H9 (cell line): ENCODE measurements around the gene LRIG1. TPM values are rescaled to one million over a fixed set of nuclear protein-coding genes. Genes with fewer than 3 reads are reported as not detected.

Source experiments
- DNase-seq: peaks from one replicate; pipeline ENCODE4 v3.0.0-alpha.2; 2017
- H2AFZ ChIP-seq: one replicate; pipeline ENCODE4 v1.6.1; 2013; ENCODE audit warnings: mild to moderate bottlenecking, low read length, control low read depth, moderate library complexity
- H2AK5ac ChIP-seq: 2 replicates; pipeline ENCODE4 v1.6.1; 2013; ENCODE audit warnings: low read length, control low read depth, mixed read lengths; ENCODE audit not compliant: insufficient read length
- H2BK120ac ChIP-seq: one replicate; pipeline ENCODE4 v1.6.1; 2013; ENCODE audit warnings: low read depth, mild to moderate bottlenecking, low read length, control low read depth, inconsistent platforms; ENCODE audit not compliant: poor library complexity, severe bottlenecking
- H2BK12ac ChIP-seq: 2 replicates; pipeline ENCODE4 v1.6.1; 2013; ENCODE audit warnings: low read length, control low read depth, mixed read lengths, low read depth; ENCODE audit not compliant: insufficient read length
- H2BK15ac ChIP-seq: 2 replicates; pipeline ENCODE4 v1.6.1; 2013; ENCODE audit warnings: low read depth, low read length, control low read depth
- H2BK20ac ChIP-seq: one replicate; pipeline ENCODE4 v1.6.1; 2013; ENCODE audit warnings: low read depth, mild to moderate bottlenecking, low read length, control low read depth, inconsistent platforms; ENCODE audit not compliant: poor library complexity, severe bottlenecking
- H2BK5ac ChIP-seq: 2 replicates; pipeline ENCODE4 v1.6.1; 2013; ENCODE audit warnings: low read length, control low read depth, mixed read lengths; ENCODE audit not compliant: insufficient read length
- H3K14ac ChIP-seq: 2 replicates; pipeline ENCODE4 v1.6.1; 2013; ENCODE audit warnings: low read length, control low read depth; ENCODE audit not compliant: insufficient read depth
- H3K18ac ChIP-seq: 2 replicates; pipeline ENCODE4 v1.6.1; 2013; ENCODE audit warnings: low read depth, mild to moderate bottlenecking, mixed read lengths, low read length, control low read depth; ENCODE audit not compliant: insufficient read length
- H3K23ac ChIP-seq: 2 replicates; pipeline ENCODE4 v1.6.1; 2013; ENCODE audit warnings: low read length, control low read depth, mixed read lengths, low read depth; ENCODE audit not compliant: insufficient read length
- H3K23me2 ChIP-seq: 2 replicates; pipeline ENCODE4 v1.6.1; 2013; ENCODE audit warnings: low read depth, mild to moderate bottlenecking, mixed read lengths, low read length, control low read depth; ENCODE audit not compliant: insufficient read length, poor library complexity, severe bottlenecking
- H3K27ac ChIP-seq: 2 replicates; pipeline ENCODE4 v1.5.1; 2013; ENCODE audit warnings: low read length, control low read depth, mixed read lengths, low read depth; ENCODE audit not compliant: insufficient read length
- H3K27me3 ChIP-seq: 2 replicates; pipeline ENCODE4 v1.6.1; 2013; ENCODE audit warnings: low read length, control low read depth, inconsistent platforms; ENCODE audit not compliant: insufficient read depth
- H3K4ac ChIP-seq: 2 replicates; pipeline ENCODE4 v1.6.1; 2013; ENCODE audit warnings: low read depth, mild to moderate bottlenecking, control low read depth, inconsistent platforms, low read length, moderate library complexity
- H3K4me1 ChIP-seq: 2 replicates; pipeline ENCODE4 v1.6.1; 2013; ENCODE audit warnings: low read length, control low read depth, inconsistent platforms; ENCODE audit not compliant: insufficient read depth
- H3K4me2 ChIP-seq: 2 replicates; pipeline ENCODE4 v1.6.1; 2013; ENCODE audit warnings: low read length, control low read depth, mixed read lengths; ENCODE audit not compliant: insufficient read length, insufficient read depth
- H3K56ac ChIP-seq: 2 replicates; pipeline ENCODE4 v1.6.1; 2013; ENCODE audit warnings: low read depth, mild to moderate bottlenecking, mixed read lengths, low read length, control low read depth; ENCODE audit not compliant: insufficient read length
- H3K79me1 ChIP-seq: 2 replicates; pipeline ENCODE4 v1.6.1; 2013; ENCODE audit warnings: low read depth, mild to moderate bottlenecking, moderate library complexity, low read length, control low read depth, inconsistent platforms; ENCODE audit not compliant: insufficient read depth, poor library complexity, severe bottlenecking
- H3K79me2 ChIP-seq: 2 replicates; pipeline ENCODE4 v1.6.1; 2013; ENCODE audit warnings: low read length, control low read depth, inconsistent platforms; ENCODE audit not compliant: insufficient read depth
- H3K9ac ChIP-seq: 2 replicates; pipeline ENCODE4 v1.6.1; 2013; ENCODE audit warnings: low read length, control low read depth, mixed read lengths; ENCODE audit not compliant: insufficient read length; ENCODE audit errors: extremely low read depth
- H3K9me3 ChIP-seq: one replicate; pipeline ENCODE4 v1.6.1; 2013; ENCODE audit warnings: low read depth, low read length, inconsistent platforms; ENCODE audit not compliant: control insufficient read depth
- H3T11ph ChIP-seq: one replicate; pipeline ENCODE4 v1.6.1; 2013; ENCODE audit warnings: mild to moderate bottlenecking, low read length, control low read depth, inconsistent platforms
- H4K20me1 ChIP-seq: one replicate; pipeline ENCODE4 v1.6.1; 2013; ENCODE audit not compliant: control insufficient read depth, insufficient read length, insufficient read depth
- H4K5ac ChIP-seq: 2 replicates; pipeline ENCODE4 v1.6.1; 2013; ENCODE audit warnings: low read depth, mild to moderate bottlenecking, mixed read lengths, low read length, control low read depth; ENCODE audit not compliant: insufficient read length
- H4K8ac ChIP-seq: replicated peaks from 2 replicates; pipeline ENCODE4 v1.6.1; 2013; ENCODE audit warnings: low read length, control low read depth, mixed read lengths, low read depth; ENCODE audit not compliant: insufficient read length
- H4K91ac ChIP-seq: 2 replicates; pipeline ENCODE4 v1.6.1; 2013; ENCODE audit warnings: low read depth, mild to moderate bottlenecking, moderate library complexity, mixed read lengths, low read length, control low read depth; ENCODE audit not compliant: insufficient read length
- H3K27ac Mint-ChIP-seq, 3 experiments: 2 replicates in 2 of 3; 3 replicates in 1 of 3; pipeline ENCODE4 v1.8.0; 2020 to 2021; ENCODE audit warnings: mixed read lengths in 3 of 3, mild to moderate bottlenecking in 1 of 3, moderate library complexity in 1 of 3
- H3K27me3 Mint-ChIP-seq: 2 replicates; pipeline ENCODE4 v1.8.0; 2021; ENCODE audit warnings: low read depth, mild to moderate bottlenecking, moderate library complexity, mixed read lengths
- H3K36me3 Mint-ChIP-seq, 3 experiments: 2 replicates in 2 of 3; 3 replicates in 1 of 3; pipeline ENCODE4 v1.8.0; 2020 to 2021; ENCODE audit warnings: low read depth in 3 of 3, mixed read lengths in 3 of 3; ENCODE audit not compliant: insufficient read depth in 1 of 3
- H3K4me1 Mint-ChIP-seq, 2 experiments: 2 replicates each; pipeline ENCODE4 v1.8.0; 2020; ENCODE audit warnings: mixed read lengths in 2 of 2
- H3K4me3 Mint-ChIP-seq, 2 experiments: 2 replicates in 1 of 2; 3 replicates in 1 of 2; pipeline ENCODE4 v1.8.0; 2020 to 2021; ENCODE audit warnings: mild to moderate bottlenecking in 2 of 2, mixed read lengths in 2 of 2, moderate library complexity in 1 of 2
- H3K9me3 Mint-ChIP-seq, 2 experiments: 2 replicates in 1 of 2; 3 replicates in 1 of 2; pipeline ENCODE4 v1.8.0; 2020; ENCODE audit warnings: mild to moderate bottlenecking in 2 of 2, mixed read lengths in 2 of 2, moderate library complexity in 1 of 2
- CTCF ChIP-seq: fragments of 200-600 bp; sonication (generic); conservative IDR thresholded peaks from 3 replicates; pipeline ENCODE4 v1.8.0; 2021; ENCODE audit warnings: antibody characterized with exemption, mild to moderate bottlenecking
- WGBS: extraction: QIAGEN DNeasy Blood & Tissue Kit; methylation state at CpG from one replicate; pipeline ENCODE4 v1.1.7; 2013; ENCODE audit warnings: missing lambda C conversion rate, low lambda C conversion rate, mixed read lengths; ENCODE audit not compliant: insufficient read length; ENCODE audit errors: extremely low coverage; 5-methylcytosine and 5-hydroxymethylcytosine counted together
- total RNA-seq: library from RNA; stranded (reverse); gene quantifications from 2 replicates; pipeline ENCODE4 v1.2.1, GENCODE V29; 2021

LRIG1 gene
- total RNA-seq, 1 experiment from 2014 or later: 70.3 TPM

GRCh38 chr3:66411474-66411873 is 89.3 kb downstream of the LRIG1 start:
- Histone ChIP-seq H3K18ac (no peak overlapping the region), H3K79me1 (no peaks in the 10 kb centered on the region), H3K4ac (no peak overlapping the region), H3K27me3 (no peaks in the 10 kb centered on the region), H3T11ph (no peak overlapping the region), H3K27ac (no peak overlapping the region), H3K79me2 (no peaks in the 10 kb centered on the region; the same call in 1 of the 2 replicates), H3K9me3 (no peaks in the 10 kb centered on the region), H3K23ac (no peak overlapping the region), H3K56ac (no peak overlapping the region), H2BK12ac (no peak overlapping the region), H4K5ac (no peak overlapping the region), H4K8ac (no peak overlapping the region), H2BK120ac (no peak overlapping the region), H3K4me2 (no peak overlapping the region), H2BK5ac (no peak overlapping the region), H3K4me1 (no peaks in the 10 kb centered on the region; the same call in 1 of the 2 replicates), H4K91ac (no peak overlapping the region), H3K9ac (no peak overlapping the region), H2AK5ac (no peak overlapping the region), H3K23me2 (no peaks in the 10 kb centered on the region), H3K14ac (no peak overlapping the region), H2AFZ (no peak overlapping the region), H4K20me1 (no peaks in the 10 kb centered on the region), H2BK15ac (no peak overlapping the region), H2BK20ac (no peak overlapping the region)
- Mint-ChIP-seq H3K27ac (peak overlapping the region in 2 of 3 experiments; percentile 73 to 78; a peak in 5 of 7 replicates), H3K9me3 (no peaks in the 10 kb centered on the region), H3K27me3 (no peaks in the 10 kb centered on the region), H3K36me3 (peaks cover 68 to 98% (median 87%) of the 10 kb centered on the region in 3 experiments), H3K4me3 (no peak overlapping the region), H3K4me1 (peaks cover 36 to 38% of the 10 kb centered on the region in 2 experiments)
- DNase-seq: no peak
- TF ChIP-seq CTCF: no peak
- no CpG with 5 or more reads among the region's 8 CpGs for WGBS
